HepG2 (cell line): Measurements from ENCODE around the gene VPS37B. TPM values are rescaled to one million over a fixed set of nuclear protein-coding genes. Genes with fewer than 3 reads are reported as not detected.

ENCODE experiments used
- FOXM1 ChIP-seq: sonication (generic); formaldehyde crosslinking; IDR thresholded peaks from 2 replicates; pipeline ENCODE4 v1.5.0; 2020; ENCODE audit warnings: missing genetic modification reagents
- HMG20A ChIP-seq: IDR thresholded peaks from 2 replicates; pipeline ENCODE4 v1.6.1; 2016; ENCODE audit warnings: borderline replicate concordance
- HNF4A ChIP-seq: sonication (generic); formaldehyde crosslinking; IDR thresholded peaks from 2 replicates; pipeline ENCODE4 v1.4.0; 2020; ENCODE audit warnings: missing genetic modification reagents
- IRX3 ChIP-seq: sonication (generic); formaldehyde crosslinking; IDR thresholded peaks from 2 replicates; pipeline ENCODE4 v1.8.1; 2023; ENCODE audit warnings: mild to moderate bottlenecking, low read depth, missing genetic modification reagents, borderline replicate concordance
- KLF13 ChIP-seq: sonication (generic); formaldehyde crosslinking; IDR thresholded peaks from 2 replicates; pipeline ENCODE4 v1.4.0; 2020; ENCODE audit warnings: mild to moderate bottlenecking, missing genetic modification reagents
- MTA3 ChIP-seq: sonication (generic); formaldehyde crosslinking; IDR thresholded peaks from 2 replicates; pipeline ENCODE4 v1.4.0; 2020; ENCODE audit warnings: missing genetic modification reagents
- MYC ChIP-seq: sonication (generic); formaldehyde crosslinking; IDR thresholded peaks from 2 replicates; pipeline ENCODE4 v1.9.0; 2021; ENCODE audit warnings: missing genetic modification reagents, borderline replicate concordance
- PCBP2 ChIP-seq: fragments of 200-400 bp; formaldehyde crosslinking; optimal IDR thresholded peaks from 2 replicates; pipeline ENCODE3; 2018; ENCODE audit warnings: low read length, low read depth; ENCODE audit not compliant: poor library complexity, severe bottlenecking
- RAD21 ChIP-seq: fragments of 450-650 bp; formaldehyde crosslinking; IDR thresholded peaks from 2 replicates; pipeline ENCODE4 v1.5.0; 2020; ENCODE audit warnings: mild to moderate bottlenecking
- RBFOX2 ChIP-seq: fragments of 200-400 bp; formaldehyde crosslinking; IDR thresholded peaks from 2 replicates; pipeline ENCODE4 v1.6.1; 2017; ENCODE audit warnings: low read depth, mild to moderate bottlenecking, low read length
- RFX5 ChIP-seq: IDR thresholded peaks from 2 replicates; pipeline ENCODE4 v1.6.1; 2011; ENCODE audit warnings: low read depth, low read length, improper control_type of control experiment
- TBX3 ChIP-seq: fragments of 450-650 bp; IDR thresholded peaks from 2 replicates; pipeline ENCODE4 v1.6.1; 2017; ENCODE audit warnings: antibody characterized with exemption, mild to moderate bottlenecking, inconsistent platforms, borderline replicate concordance
- ZBTB7A ChIP-seq: sonication (generic); formaldehyde crosslinking; IDR thresholded peaks from 2 replicates; pipeline ENCODE4 v1.8.0; 2022; ENCODE audit warnings: mild to moderate bottlenecking, missing genetic modification reagents
- ZC3H13 ChIP-seq: sonication (generic); formaldehyde crosslinking; IDR thresholded peaks from 2 replicates; pipeline ENCODE4 v1.8.1; 2023; ENCODE audit warnings: mild to moderate bottlenecking, missing genetic modification reagents, moderate library complexity
- ZNF230 ChIP-seq: sonication (generic); formaldehyde crosslinking; IDR thresholded peaks from 2 replicates; pipeline ENCODE4 v1.4.0; 2020; ENCODE audit warnings: mild to moderate bottlenecking, missing genetic modification reagents
- ZNF431 ChIP-seq: sonication (generic); formaldehyde crosslinking; IDR thresholded peaks from 2 replicates; pipeline ENCODE4 v1.9.0; 2022; ENCODE audit warnings: missing genetic modification reagents, low read depth, mild to moderate bottlenecking, borderline replicate concordance
- ZNF607 ChIP-seq: sonication (generic); formaldehyde crosslinking; IDR thresholded peaks from 2 replicates; pipeline ENCODE4 v1.5.1; 2020; ENCODE audit warnings: missing genetic modification reagents, mild to moderate bottlenecking, borderline replicate concordance
- ZNF709 ChIP-seq: sonication (generic); formaldehyde crosslinking; IDR thresholded peaks from 2 replicates; pipeline ENCODE4 v1.5.0; 2020; ENCODE audit warnings: mild to moderate bottlenecking, missing genetic modification reagents
- polyA plus RNA-seq, 8 experiments: library from polyadenylated mRNA; depleted of rRNA in 3 of 8; stranded (reverse) in 7 of 8; unstranded in 1 of 8; fragments of >200 nt; fragmentation: Illumina TruSeq in 4 of 8; extraction: Trizol in 4 of 8; gene quantifications; 2 replicates each; pipeline versions ENCODE4 v1.2.1 to v1.2.3, GENCODE V29; 2011 to 2016; ENCODE audit warnings: low read depth in 4 of 8, missing spikeins in 1 of 8, mixed read lengths in 1 of 8; ENCODE audit not compliant: insufficient read depth in 1 of 8
- total RNA-seq, 5 experiments: library from RNA; depleted of rRNA; stranded (reverse); fragments of >200 nt; fragmentation: Illumina TruSeq; extraction: Trizol; gene quantifications; 2 replicates each; pipeline ENCODE4 v1.2.3, GENCODE V29; 2016; ENCODE audit warnings: low read depth in 1 of 5
- TF ChIP-seq, protein P1 (sequence below), 2 experiments: sonication (generic) in 1 of 2; formaldehyde crosslinking in 1 of 2; IDR thresholded peaks; 2 replicates each; pipeline versions ENCODE4 v1.6.1 to v1.9.0; 2014 to 2022; ENCODE audit warnings: antibody characterized with exemption in 1 of 2, borderline replicate concordance in 1 of 2, inconsistent platforms in 1 of 2, low read depth in 1 of 2, missing genetic modification reagents in 1 of 2
- TF ChIP-seq, protein P2 (sequence below): sonication (generic); formaldehyde crosslinking; conservative IDR thresholded peaks from 2 replicates; pipeline ENCODE4 v1.8.0; 2022; ENCODE audit warnings: mild to moderate bottlenecking, moderate library complexity, missing genetic modification reagents
- TF ChIP-seq, protein P3 (sequence below): sonication (generic); formaldehyde crosslinking; IDR thresholded peaks from 2 replicates; pipeline ENCODE4 v1.8.1; 2023; ENCODE audit warnings: missing genetic modification reagents, inconsistent platforms, borderline replicate concordance

The VPS37B gene
- total and polyA plus RNA-seq, 2 of the 13 experiments (the other 11 are each of a cell fraction or from before 2014, with no cell fraction given) = 4.6 to 5.3 TPM

DNA sequence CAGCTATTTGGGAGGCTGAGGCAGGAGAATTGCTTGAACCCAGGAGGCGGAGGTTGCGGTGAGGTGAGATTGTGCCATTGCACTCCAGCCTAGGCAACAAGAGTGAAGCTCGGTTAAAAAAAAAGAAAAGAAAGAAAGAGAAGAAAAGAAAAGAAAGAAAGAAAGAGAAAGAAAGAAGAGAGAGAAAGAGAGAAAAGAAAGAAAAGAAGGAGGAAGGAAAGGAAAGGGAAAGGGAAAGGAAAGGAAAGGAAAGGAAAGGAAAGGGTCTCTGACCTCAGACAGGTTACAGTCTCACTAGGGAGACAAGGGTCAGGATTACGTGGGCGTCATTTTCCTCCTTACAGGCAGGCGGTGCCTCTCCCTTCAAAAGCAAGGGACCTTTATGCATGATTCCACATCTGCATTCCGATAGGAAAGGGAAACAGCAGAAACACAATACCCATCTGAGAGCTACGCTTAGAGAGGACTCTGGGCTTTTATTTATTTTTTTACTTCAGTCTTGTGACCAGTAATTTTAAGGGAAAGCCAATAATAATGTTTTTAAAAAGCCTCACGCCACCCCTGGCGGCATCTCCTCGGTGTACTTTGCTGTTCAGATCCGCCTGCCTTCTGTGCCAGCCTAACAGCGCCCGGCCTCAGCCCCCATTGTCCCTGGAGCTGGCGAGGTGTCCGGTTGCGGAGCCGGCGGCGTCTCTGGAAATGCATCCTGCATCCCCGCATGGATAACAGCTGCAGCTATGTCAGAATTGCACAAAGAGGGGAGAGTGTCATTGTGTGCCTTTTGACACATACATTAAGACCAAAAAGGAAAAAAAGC lies 61.6 kb downstream of the VPS37B start (continued):
- TF ChIP-seq, protein P1, sequence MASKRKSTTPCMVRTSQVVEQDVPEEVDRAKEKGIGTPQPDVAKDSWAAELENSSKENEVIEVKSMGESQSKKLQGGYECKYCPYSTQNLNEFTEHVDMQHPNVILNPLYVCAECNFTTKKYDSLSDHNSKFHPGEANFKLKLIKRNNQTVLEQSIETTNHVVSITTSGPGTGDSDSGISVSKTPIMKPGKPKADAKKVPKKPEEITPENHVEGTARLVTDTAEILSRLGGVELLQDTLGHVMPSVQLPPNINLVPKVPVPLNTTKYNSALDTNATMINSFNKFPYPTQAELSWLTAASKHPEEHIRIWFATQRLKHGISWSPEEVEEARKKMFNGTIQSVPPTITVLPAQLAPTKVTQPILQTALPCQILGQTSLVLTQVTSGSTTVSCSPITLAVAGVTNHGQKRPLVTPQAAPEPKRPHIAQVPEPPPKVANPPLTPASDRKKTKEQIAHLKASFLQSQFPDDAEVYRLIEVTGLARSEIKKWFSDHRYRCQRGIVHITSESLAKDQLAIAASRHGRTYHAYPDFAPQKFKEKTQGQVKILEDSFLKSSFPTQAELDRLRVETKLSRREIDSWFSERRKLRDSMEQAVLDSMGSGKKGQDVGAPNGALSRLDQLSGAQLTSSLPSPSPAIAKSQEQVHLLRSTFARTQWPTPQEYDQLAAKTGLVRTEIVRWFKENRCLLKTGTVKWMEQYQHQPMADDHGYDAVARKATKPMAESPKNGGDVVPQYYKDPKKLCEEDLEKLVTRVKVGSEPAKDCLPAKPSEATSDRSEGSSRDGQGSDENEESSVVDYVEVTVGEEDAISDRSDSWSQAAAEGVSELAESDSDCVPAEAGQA (IDR thresholded peaks at IDR 0.05; ENCODE audit: low read depth) = no peak
- TF ChIP-seq, protein P1 (CRISPR knock-in tag; IDR thresholded peaks at IDR 0.05; ENCODE audit: borderline replicate concordance) = no peak
- TF ChIP-seq ZNF709 (CRISPR knock-in tag) (no peak), PCBP2 (peak; percentile 12), ZNF607 (no peak), MTA3 (no peak), RAD21 (CRISPR knock-in tag) (no peak), HNF4A (no peak), KLF13 (no peak), MYC (CRISPR knock-in tag) (no peak), ZC3H13 (no peak), ZNF431 (CRISPR knock-in tag) (no peak), RBFOX2 (no peak), IRX3 (CRISPR knock-in tag) (no peak), ZNF230 (CRISPR knock-in tag) (no peak), TBX3 (no peak), RFX5 (no peak), FOXM1 (CRISPR knock-in tag) (no peak), ZBTB7A (CRISPR knock-in tag) (no peak), HMG20A (no peak)
- TF ChIP-seq, protein P2, sequence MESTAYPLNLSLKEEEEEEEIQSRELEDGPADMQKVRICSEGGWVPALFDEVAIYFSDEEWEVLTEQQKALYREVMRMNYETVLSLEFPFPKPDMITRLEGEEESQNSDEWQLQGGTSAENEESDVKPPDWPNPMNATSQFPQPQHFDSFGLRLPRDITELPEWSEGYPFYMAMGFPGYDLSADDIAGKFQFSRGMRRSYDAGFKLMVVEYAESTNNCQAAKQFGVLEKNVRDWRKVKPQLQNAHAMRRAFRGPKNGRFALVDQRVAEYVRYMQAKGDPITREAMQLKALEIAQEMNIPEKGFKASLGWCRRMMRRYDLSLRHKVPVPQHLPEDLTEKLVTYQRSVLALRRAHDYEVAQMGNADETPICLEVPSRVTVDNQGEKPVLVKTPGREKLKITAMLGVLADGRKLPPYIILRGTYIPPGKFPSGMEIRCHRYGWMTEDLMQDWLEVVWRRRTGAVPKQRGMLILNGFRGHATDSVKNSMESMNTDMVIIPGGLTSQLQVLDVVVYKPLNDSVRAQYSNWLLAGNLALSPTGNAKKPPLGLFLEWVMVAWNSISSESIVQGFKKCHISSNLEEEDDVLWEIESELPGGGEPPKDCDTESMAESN = no peak
- TF ChIP-seq, protein P3, sequence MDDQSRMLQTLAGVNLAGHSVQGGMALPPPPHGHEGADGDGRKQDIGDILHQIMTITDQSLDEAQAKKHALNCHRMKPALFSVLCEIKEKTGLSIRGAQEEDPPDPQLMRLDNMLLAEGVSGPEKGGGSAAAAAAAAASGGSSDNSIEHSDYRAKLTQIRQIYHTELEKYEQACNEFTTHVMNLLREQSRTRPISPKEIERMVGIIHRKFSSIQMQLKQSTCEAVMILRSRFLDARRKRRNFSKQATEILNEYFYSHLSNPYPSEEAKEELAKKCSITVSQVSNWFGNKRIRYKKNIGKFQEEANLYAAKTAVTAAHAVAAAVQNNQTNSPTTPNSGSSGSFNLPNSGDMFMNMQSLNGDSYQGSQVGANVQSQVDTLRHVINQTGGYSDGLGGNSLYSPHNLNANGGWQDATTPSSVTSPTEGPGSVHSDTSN (CRISPR knock-in tag) = no peak
